Transverse colon (tissue), 4 donors: ENCODE measurements around the gene TBX3. TPM values are rescaled to one million over a fixed set of nuclear protein-coding genes. Genes with fewer than 3 reads are reported as not detected.

ENCODE experiments used
- DNase-seq: peaks from one replicate; pipeline ENCODE4 v3.0.0-alpha.2; 2019
- H3K27ac ChIP-seq, 4 donors: fragments of 200-600 bp; sonication (generic); 2 replicates each; pipeline ENCODE4 v1.5.1; 2016 to 2018; ENCODE audit warnings: inconsistent platforms in 4 of 4
- H3K27me3 ChIP-seq: fragments of 200-600 bp; sonication (generic); 2 replicates; pipeline ENCODE4 v1.5.1; 2017; ENCODE audit warnings: inconsistent platforms
- H3K36me3 ChIP-seq, 4 donors: fragments of 200-600 bp; sonication (generic); 2 replicates each; pipeline ENCODE4 v1.5.1; 2017 to 2019; ENCODE audit warnings: inconsistent platforms in 4 of 4
- H3K4me1 ChIP-seq, 4 donors: fragments of 200-600 bp; sonication (generic); 2 replicates each; pipeline ENCODE4 v1.5.1; 2017 to 2020; ENCODE audit warnings: inconsistent platforms in 4 of 4
- H3K4me3 ChIP-seq, 4 donors: fragments of 200-600 bp; sonication (generic); 1 replicate in 1 of 4; 2 replicates in 3 of 4; pipeline versions ENCODE4 v1.5.1 to v1.6.1; 2017 to 2019; ENCODE audit warnings: inconsistent platforms in 4 of 4
- H3K9me3 ChIP-seq, 2 donors: fragments of 200-600 bp; sonication (generic); 2 replicates each; pipeline ENCODE4 v1.5.1; 2017 to 2019; ENCODE audit warnings: inconsistent platforms in 2 of 2
- CTCF ChIP-seq, 5 experiments: fragments of 200-600 bp in 3 of 5; fragments of 450-650 bp in 2 of 5; sonication (generic) in 3 of 5; IDR thresholded peaks; 1 replicate in 2 of 5; 2 replicates in 3 of 5; pipeline ENCODE4 v1.5.1; 2016 to 2017; ENCODE audit warnings: antibody characterized with exemption in 5 of 5, inconsistent platforms in 3 of 5, mild to moderate bottlenecking in 2 of 5, moderate library complexity in 1 of 5
- EP300 ChIP-seq: sonication (generic); formaldehyde crosslinking; IDR thresholded peaks from one replicate; pipeline ENCODE4 v1.6.1; 2017; ENCODE audit warnings: antibody characterized with exemption, low read depth
- POLR2A ChIP-seq: fragments of 450-650 bp; IDR thresholded peaks from one replicate; pipeline ENCODE4 v1.6.1; 2016; ENCODE audit warnings: antibody characterized with exemption, mild to moderate bottlenecking, moderate library complexity
- POLR2AphosphoS5 ChIP-seq, 3 donors: sonication (generic); formaldehyde crosslinking; IDR thresholded peaks; one replicate each; pipeline ENCODE4 v1.6.1; 2016; ENCODE audit warnings: antibody characterized with exemption in 3 of 3
- WGBS, 2 donors: methylation state at CpG; one replicate each; pipeline ENCODE4 v1.1.5; 2018; ENCODE audit warnings: low coverage in 1 of 2; 5-methylcytosine and 5-hydroxymethylcytosine counted together
- in situ Hi-C, 4 donors: fragments of 200-750 bp; cut with MboI; loops; one replicate each; pipeline versions ENCODE4 v1.15.0 to v1.15.1; 2017; ENCODE audit warnings: low sequenced_read_pairs in 3 of 4, low pct_ligation_motif_present in 1 of 4, low pct_unique_long_range_greater_than_20kb in 1 of 4
- intact Hi-C: fragments of 100-400 bp; cut with DNase I; formaldehyde crosslinking; loops from one replicate; pipeline ENCODE4 v1.15.1; 2023; ENCODE audit warnings: low total_unique reads
- total RNA-seq, 4 donors: library from RNA; depleted of rRNA; stranded (reverse); fragments of >200 nt; gene quantifications; one replicate each; pipeline ENCODE4 v1.1.0, GENCODE V29; 2016

The TBX3 gene
- total RNA-seq, 4 donors from 2014 or later: 2.8 to 11.9 (median 5.9) TPM

DNA sequence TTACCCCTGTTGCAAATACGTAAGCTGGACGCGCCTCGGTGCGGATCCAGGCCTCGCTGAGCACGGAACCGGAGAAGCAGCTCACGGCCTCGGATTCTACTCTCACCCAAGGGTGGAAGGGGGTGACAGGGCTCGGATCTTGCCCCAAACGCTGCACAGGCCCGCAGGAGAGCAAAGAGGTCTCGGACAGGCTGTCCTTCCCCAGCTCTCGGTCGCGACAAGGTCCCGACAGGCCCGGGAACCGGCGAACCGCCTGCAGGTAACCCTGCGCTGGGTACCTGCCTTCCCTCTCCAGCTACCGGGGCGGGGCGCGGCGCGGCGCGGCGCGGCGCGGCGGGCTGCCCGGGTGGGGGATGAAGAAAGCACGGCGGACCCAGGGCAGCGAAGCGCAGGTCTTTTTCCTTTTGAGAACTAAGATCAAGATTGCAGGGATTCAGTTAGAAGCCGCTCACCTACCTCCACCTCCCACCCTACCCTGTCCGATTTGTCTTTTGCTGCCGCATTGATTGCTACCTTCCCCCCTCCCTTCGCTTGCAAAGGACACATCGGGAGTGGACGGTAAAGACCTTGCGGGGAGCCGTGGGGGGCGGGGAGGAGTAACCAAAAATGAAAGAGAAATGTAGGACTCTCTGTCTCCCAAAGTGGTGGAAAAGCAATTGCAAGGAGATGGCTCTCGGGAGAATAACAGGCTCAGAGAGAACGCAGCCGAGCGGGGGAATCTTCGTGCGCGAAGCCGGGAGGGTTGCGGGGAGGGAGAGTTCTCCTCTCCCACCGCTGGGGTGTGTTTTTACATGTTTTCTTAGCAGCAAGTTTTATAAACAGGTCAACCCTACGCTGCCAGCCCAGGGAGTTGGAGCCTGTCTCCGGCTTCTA is 8.4 kb upstream of the TBX3 start:
- peaks cover 0 to 19% (median 13%) of the 10 kb centered on the region in 4 donors for H3K4me1 ChIP-seq
- H3K27ac ChIP-seq: no peak overlapping the region
- intact Hi-C loops (no loop called here), in situ Hi-C loops (no loop called here)
- no peaks in the 10 kb centered on the region for H3K9me3 ChIP-seq
- no peak for DNase-seq
- TF ChIP-seq EP300 (no peak), CTCF (IDR thresholded peaks at IDR 0.05) (no peak), POLR2AphosphoS5 (IDR thresholded peaks at IDR 0.05) (no peak), POLR2A (no peak)
- no peaks in the 10 kb centered on the region for H3K36me3 ChIP-seq
- 6 to 16% methylated on average over 9 to 41 of the region's 62 CpGs for WGBS, 2 donors
- peak overlapping the region in 2 of 4 donors; percentile 22 to 40 for H3K4me3 ChIP-seq
- H3K27me3 ChIP-seq: peaks cover 100% of the 10 kb centered on the region

DNA sequence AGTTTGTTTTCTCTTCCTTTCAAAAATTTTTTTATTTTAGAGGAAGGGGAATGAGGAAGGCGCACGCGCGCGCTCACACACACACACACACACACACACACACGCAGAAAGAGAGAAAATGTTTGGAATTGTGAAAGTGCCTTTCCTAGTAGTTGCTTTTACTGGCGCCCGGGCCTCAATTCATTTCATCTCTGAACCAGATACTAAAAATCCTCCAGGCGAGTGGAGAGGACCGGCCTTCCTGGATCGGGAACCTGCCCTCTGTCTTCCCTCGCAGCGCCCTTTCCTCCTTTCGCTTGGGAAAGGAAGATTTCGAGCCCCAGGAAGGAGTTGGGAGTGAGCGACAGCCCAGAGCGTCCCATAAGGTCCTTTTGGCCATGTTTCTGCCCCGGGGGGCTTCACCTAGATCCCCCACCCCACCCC is 7.8 kb upstream of the TBX3 start:
- Histone ChIP-seq H3K27me3 (peaks cover 100% of the 10 kb centered on the region), H3K27ac (no peak overlapping the region), H3K36me3 (no peaks in the 10 kb centered on the region), H3K9me3 (no peaks in the 10 kb centered on the region), H3K4me3 (peak overlapping the region in 2 of 4 donors; percentile 22 to 40), H3K4me1 (peaks cover 0 to 14% (median 11%) of the 10 kb centered on the region in 4 donors)
- WGBS, 2 donors: 37 to 63% methylated on average over 7 to 18 of the region's 18 CpGs
- DNase-seq: no peak
- in situ Hi-C loops (no loop called here), intact Hi-C loops (no loop called here)
- TF ChIP-seq EP300 (no peak), POLR2A (no peak), CTCF (IDR thresholded peaks at IDR 0.05) (no peak), POLR2AphosphoS5 (IDR thresholded peaks at IDR 0.05) (no peak)

- H3K36me3 ChIP-seq: no peaks in the 10 kb centered on the region
- H3K9me3 ChIP-seq: no peaks in the 10 kb centered on the region
- in situ Hi-C loops (no loop called here), intact Hi-C loops (no loop called here)
- 57 to 80% methylated on average over 1 to 6 of the region's 6 CpGs for WGBS, 2 donors
- peaks cover 100% of the 10 kb centered on the region for H3K27me3 ChIP-seq
- H3K27ac ChIP-seq: no peak overlapping the region
- no peak overlapping the region for H3K4me3 ChIP-seq
- TF ChIP-seq EP300 (no peak), POLR2AphosphoS5 (IDR thresholded peaks at IDR 0.05) (no peak)
- H3K4me1 ChIP-seq: peaks cover 0 to 14% (median 11%) of the 10 kb centered on the region in 4 donors
- DNase-seq: no peak
These were observed 7.2 kb upstream of the TBX3 start for GRCh38 chr12:114691196-114691595.

GRCh38 chr12:114690267-114691135 is 6.5 kb upstream of the TBX3 start:
- intact Hi-C loops (no loop called here), in situ Hi-C loops (no loop called here)
- no peak for TF ChIP-seq POLR2AphosphoS5 (IDR thresholded peaks at IDR 0.05)
- TF ChIP-seq CTCF (IDR thresholded peaks at IDR 0.05): no peak
- TF ChIP-seq POLR2A: no peak
- no peak for TF ChIP-seq EP300
- peaks cover 100% of the 10 kb centered on the region for H3K27me3 ChIP-seq
- H3K27ac ChIP-seq: no peak overlapping the region
- no peak for DNase-seq
- WGBS, 2 donors: 56 to 66% methylated on average over 4 to 8 of the region's 8 CpGs
- H3K9me3 ChIP-seq: no peaks in the 10 kb centered on the region
- no peaks in the 10 kb centered on the region for H3K36me3 ChIP-seq
- H3K4me1 ChIP-seq: peaks cover 0 to 15% (median 11%) of the 10 kb centered on the region in 4 donors
- H3K4me3 ChIP-seq: no peak overlapping the region
